NCI-H187 (cell line): ENCODE results near the gene SCFD1.
"Not testable (repeated sequence)": the region's sequence is repeated elsewhere in the genome, so short reads cannot be mapped to it uniquely, and the experiment has no call there.

Experiments used
- DNase-seq, 2 experiments: peaks; one replicate each; lab custom pipeline; 2025; lab: John Stamatoyannopoulos, UW

SCFD1 gene

GRCh38 chr14:30673071-30673470 lies 51.0 kb downstream of the SCFD1 start:
- no peak for DNase-seq

- DNase-seq, result no peak
These were observed 56.9 kb downstream of the SCFD1 start for GRCh38 chr14:30678926-30679431.

- no peak for DNase-seq
These were observed 57.9 kb downstream of the SCFD1 start for GRCh38 chr14:30680036-30680435.

- DNase-seq, result not testable (repeated sequence)
These were observed 58.7 kb downstream of the SCFD1 start for GRCh38 chr14:30680776-30681175.

GRCh38 chr14:30681752-30682355 lies 59.7 kb downstream of the SCFD1 start:
- DNase-seq, result no peak

- peak in 1 of 2 experiments; percentile 32 for DNase-seq
These were observed 68.6 kb downstream of the SCFD1 start for GRCh38 chr14:30690487-30691355.

GRCh38 chr14:30691751-30692398 lies 69.8 kb downstream of the SCFD1 start:
- no peak for DNase-seq

- DNase-seq, result no peak
These were observed 70.5 kb downstream of the SCFD1 start for GRCh38 chr14:30692669-30693068.

GRCh38 chr14:30698463-30698862 lies 76.3 kb downstream of the SCFD1 start:
- no peak for DNase-seq

GRCh38 chr14:30706704-30707103 lies 84.6 kb downstream of the SCFD1 start:
- no peak for DNase-seq

- DNase-seq, result no peak
These were observed 86.0 kb downstream of the SCFD1 start for GRCh38 chr14:30708157-30708556.

GRCh38 chr14:30709201-30709600 lies 87.1 kb downstream of the SCFD1 start:
- no peak for DNase-seq

- no peak for DNase-seq
These were observed 88.8 kb downstream of the SCFD1 start for GRCh38 chr14:30710876-30711275.

GRCh38 chr14:30719137-30719536 lies 97.0 kb downstream of the SCFD1 start:
- DNase-seq, result no peak

- DNase-seq, result no peak
These were observed 103.6 kb downstream of the SCFD1 start for GRCh38 chr14:30725763-30726162.

GRCh38 chr14:30728471-30728870 lies 106.4 kb downstream of the SCFD1 start:
- DNase-seq, result no peak

- DNase-seq, result no peak
These were observed 115.8 kb downstream of the SCFD1 start for GRCh38 chr14:30737916-30738315.

- DNase-seq, result no peak
These were observed 116.9 kb downstream of the SCFD1 start for GRCh38 chr14:30738978-30739377.

- no peak for DNase-seq
These were observed 126.2 kb downstream of the SCFD1 start for GRCh38 chr14:30748343-30748742.

- DNase-seq, result no peak
These were observed 129.7 kb downstream of the SCFD1 start for GRCh38 chr14:30751646-30752416.

- no peak for DNase-seq
These were observed 131.3 kb downstream of the SCFD1 start for GRCh38 chr14:30753452-30753851.

- DNase-seq, result no peak
These were observed 132.7 kb downstream of the SCFD1 start for GRCh38 chr14:30754778-30755177.
